MM.1S (cell line): ENCODE data around the gene WDR36.
A peak's percentile ranks its signal among the peaks of the same experiment; 100 is the strongest.

ENCODE experiments used
- DNase-seq: peaks from one replicate; pipeline ENCODE4 v3.0.0-alpha.2; 2015
- H2AFZ ChIP-seq: fragments of 300-600 bp; sonication (generic); 2 replicates; pipeline ENCODE4 v1.6.0; 2016; ENCODE audit warnings: antibody characterized with exemption, low read length
- H3F3A ChIP-seq: fragments of 300-600 bp; sonication (generic); 2 replicates; pipeline ENCODE4 v1.6.1; 2016; ENCODE audit warnings: mild to moderate bottlenecking, antibody characterized with exemption, low read length, moderate library complexity, mixed read lengths; ENCODE audit not compliant: insufficient read depth
- H3K27ac ChIP-seq: fragments of 300-600 bp; sonication (generic); 2 replicates; pipeline ENCODE4 v1.5.1; 2016; ENCODE audit warnings: mild to moderate bottlenecking, low read length
- H3K27me3 ChIP-seq: fragments of 300-600 bp; sonication (generic); replicated peaks from 2 replicates; pipeline ENCODE4 v1.6.0; 2016; ENCODE audit warnings: low read length; ENCODE audit not compliant: insufficient read depth
- H3K36me3 ChIP-seq: fragments of 300-600 bp; sonication (generic); replicated peaks from 2 replicates; pipeline ENCODE4 v1.6.1; 2016; ENCODE audit warnings: mild to moderate bottlenecking, low read length, mixed read lengths; ENCODE audit not compliant: insufficient read depth
- H3K4me1 ChIP-seq: fragments of 300-600 bp; sonication (generic); 2 replicates; pipeline ENCODE4 v1.6.1; 2016; ENCODE audit warnings: low read length, mixed read lengths
- H3K4me2 ChIP-seq: fragments of 300-600 bp; sonication (generic); 2 replicates; pipeline ENCODE4 v1.6.0; 2016; ENCODE audit warnings: low read depth, low read length
- H3K4me3 ChIP-seq: fragments of 300-600 bp; sonication (generic); 2 replicates; pipeline ENCODE4 v1.5.1; 2016; ENCODE audit warnings: low read length, mixed read lengths
- H3K79me2 ChIP-seq: fragments of 300-600 bp; sonication (generic); 2 replicates; pipeline ENCODE4 v1.6.1; 2016; ENCODE audit warnings: mixed run types, low read length, mixed read lengths
- H3K9ac ChIP-seq: fragments of 300-600 bp; sonication (generic); 2 replicates; pipeline ENCODE4 v1.6.1; 2016; ENCODE audit warnings: low read length, mixed read lengths
- H3K9me2 ChIP-seq: fragments of 300-600 bp; sonication (generic); replicated peaks from 2 replicates; pipeline ENCODE4 v1.6.1; 2016; ENCODE audit warnings: mild to moderate bottlenecking, low read length, mixed read lengths; ENCODE audit not compliant: insufficient read depth
- H3K9me3 ChIP-seq: fragments of 300-600 bp; sonication (generic); replicated peaks from 2 replicates; pipeline ENCODE4 v1.6.1; 2016; ENCODE audit warnings: mild to moderate bottlenecking, low read length, mixed read lengths; ENCODE audit not compliant: insufficient read depth
- H4K20me1 ChIP-seq: fragments of 300-600 bp; sonication (generic); 2 replicates; pipeline ENCODE4 v1.6.1; 2016; ENCODE audit warnings: mild to moderate bottlenecking, low read length, moderate library complexity, mixed read lengths; ENCODE audit not compliant: insufficient read depth
- EZH2 ChIP-seq: fragments of 300-600 bp; sonication (generic); optimal IDR thresholded peaks from 2 replicates; pipeline ENCODE3; 2017; ENCODE audit warnings: low read depth, mild to moderate bottlenecking, antibody characterized with exemption, low read length, mixed read lengths
- EZH2phosphoT487 ChIP-seq: fragments of 300-600 bp; sonication (generic); IDR thresholded peaks from 2 replicates; pipeline ENCODE4 v1.6.1; 2018; ENCODE audit warnings: antibody characterized with exemption, low read length
- TF ChIP-seq, protein P1 (sequence below): fragments of 300-600 bp; sonication (generic); IDR thresholded peaks from 2 replicates; pipeline ENCODE4 v1.5.1; 2016; ENCODE audit warnings: antibody characterized with exemption, low read length, mixed read lengths

WDR36 gene

DNA sequence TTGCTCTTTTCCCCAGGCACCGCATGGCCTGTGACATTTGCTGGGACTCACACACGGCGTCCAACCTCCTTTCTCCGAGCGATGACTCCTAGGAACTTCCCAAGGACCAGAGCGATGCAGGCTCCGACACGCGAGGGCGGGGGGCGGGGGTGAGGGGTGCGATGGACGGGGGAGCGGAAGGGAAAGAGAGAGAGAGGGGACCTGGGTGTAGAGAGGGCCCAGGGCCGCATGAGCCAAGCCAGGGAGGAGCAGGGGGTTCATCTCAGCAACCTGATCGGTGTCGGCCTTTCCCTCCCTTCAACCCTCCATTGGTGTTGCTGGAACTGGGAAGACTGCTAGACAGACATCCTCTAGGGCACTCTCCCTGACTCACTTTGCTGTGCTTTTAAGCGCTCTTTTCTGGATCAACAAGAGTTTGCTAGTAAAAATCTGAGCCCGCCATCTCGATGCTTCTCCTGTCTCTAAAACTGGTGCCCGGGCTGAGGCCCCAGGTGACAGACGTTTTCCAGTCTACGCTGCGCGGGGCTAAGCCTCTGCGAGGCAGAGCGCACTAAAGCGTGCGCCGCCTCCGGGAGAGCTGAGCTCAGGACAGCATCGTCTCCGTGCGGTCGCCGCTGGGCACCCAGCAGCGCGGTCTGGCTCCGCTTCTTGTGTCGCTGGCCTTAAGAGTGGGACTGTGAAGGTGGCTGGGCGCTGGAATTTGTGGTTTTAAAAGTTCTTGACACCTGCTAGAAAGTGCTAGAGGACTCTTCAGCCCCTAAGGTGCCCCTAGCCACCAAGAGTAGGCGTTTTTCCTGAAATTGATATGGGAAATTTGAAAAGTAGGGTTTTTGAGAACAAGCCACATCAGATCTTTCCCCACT lies 21.6 kb upstream of the WDR36 start:
- Histone ChIP-seq H3K36me3 (no peaks in the 10 kb centered on the region), H3K79me2 (no peaks in the 10 kb centered on the region), H3K27me3 (no peaks in the 10 kb centered on the region), H3K9ac (no peak overlapping the region), H4K20me1 (no peaks in the 10 kb centered on the region), H2AFZ (no peak overlapping the region), H3F3A (peaks cover 4% of the 10 kb centered on the region; the same call in 1 of the 2 replicates), H3K27ac (no peak overlapping the region), H3K4me3 (no peak overlapping the region), H3K4me2 (no peak overlapping the region), H3K9me3 (no peaks in the 10 kb centered on the region), H3K9me2 (no peaks in the 10 kb centered on the region), H3K4me1 (0 out of 2 replicates have a peak, but pooled peaks cover 6% of the 10 kb centered on the region)
- DNase-seq = no peak
- TF ChIP-seq, protein P1, sequence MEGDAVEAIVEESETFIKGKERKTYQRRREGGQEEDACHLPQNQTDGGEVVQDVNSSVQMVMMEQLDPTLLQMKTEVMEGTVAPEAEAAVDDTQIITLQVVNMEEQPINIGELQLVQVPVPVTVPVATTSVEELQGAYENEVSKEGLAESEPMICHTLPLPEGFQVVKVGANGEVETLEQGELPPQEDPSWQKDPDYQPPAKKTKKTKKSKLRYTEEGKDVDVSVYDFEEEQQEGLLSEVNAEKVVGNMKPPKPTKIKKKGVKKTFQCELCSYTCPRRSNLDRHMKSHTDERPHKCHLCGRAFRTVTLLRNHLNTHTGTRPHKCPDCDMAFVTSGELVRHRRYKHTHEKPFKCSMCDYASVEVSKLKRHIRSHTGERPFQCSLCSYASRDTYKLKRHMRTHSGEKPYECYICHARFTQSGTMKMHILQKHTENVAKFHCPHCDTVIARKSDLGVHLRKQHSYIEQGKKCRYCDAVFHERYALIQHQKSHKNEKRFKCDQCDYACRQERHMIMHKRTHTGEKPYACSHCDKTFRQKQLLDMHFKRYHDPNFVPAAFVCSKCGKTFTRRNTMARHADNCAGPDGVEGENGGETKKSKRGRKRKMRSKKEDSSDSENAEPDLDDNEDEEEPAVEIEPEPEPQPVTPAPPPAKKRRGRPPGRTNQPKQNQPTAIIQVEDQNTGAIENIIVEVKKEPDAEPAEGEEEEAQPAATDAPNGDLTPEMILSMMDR = no peak
- no peak for TF ChIP-seq EZH2phosphoT487
- no peak for TF ChIP-seq EZH2

DNA sequence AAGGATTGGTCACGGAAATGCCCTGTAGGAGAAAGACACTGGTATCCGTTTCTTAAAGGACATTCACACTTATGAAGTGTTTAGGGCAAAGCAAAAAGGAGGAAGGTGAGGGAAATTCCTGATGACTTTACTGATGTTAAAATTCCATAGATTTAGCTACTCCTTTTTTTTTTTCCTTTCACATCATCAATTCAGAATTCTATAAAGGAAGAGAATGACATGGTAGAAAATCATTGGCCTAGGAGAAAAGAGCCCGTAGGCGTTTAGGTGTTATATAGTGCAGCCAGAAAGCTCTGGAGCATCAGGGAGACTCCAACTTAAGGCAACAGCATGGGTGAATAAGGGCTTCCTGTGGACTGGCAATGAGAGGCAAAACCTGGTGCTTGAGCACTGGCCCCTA lies 20.7 kb upstream of the WDR36 start, which contains the start of gene TSLP:
TSLP (plus strand) TSS at position 301 of the 400 bp plus-strand sequence. CDS start 178 bp downstream, outside the sequence.
- TF ChIP-seq EZH2phosphoT487 (no peak), EZH2 (no peak)
- TF ChIP-seq, protein P1 = no peak
- H2AFZ ChIP-seq = peak within 1 kb of the TSS; percentile 99
- H3K36me3 ChIP-seq = no peaks in the 10 kb centered on the region
- H3K9ac ChIP-seq = no peak within 1 kb of the TSS
- H3K9me2 ChIP-seq = no peaks in the 10 kb centered on the region
- 0 out of 2 replicates have a peak, but pooled peaks cover 9% of the 10 kb centered on the region for H3K4me1 ChIP-seq
- peak within 1 kb of the TSS; percentile 89; the same call in 1 of the 2 replicates for H3K4me2 ChIP-seq
- no peaks in the 10 kb centered on the region for H3K9me3 ChIP-seq
- no peak within 1 kb of the TSS for H3K27ac ChIP-seq
- no peak for DNase-seq
- peaks cover 4% of the 10 kb centered on the region; the same call in 1 of the 2 replicates for H3F3A ChIP-seq
- H4K20me1 ChIP-seq = no peaks in the 10 kb centered on the region
- H3K4me3 ChIP-seq = peak within 1 kb of the TSS; percentile 90; the same call in 1 of the 2 replicates
- no peaks in the 10 kb centered on the region for H3K27me3 ChIP-seq
- H3K79me2 ChIP-seq = no peaks in the 10 kb centered on the region

GRCh38 chr5:111072949-111073682 lies 19.0 kb upstream of the WDR36 start:
- peak; percentile 72 for DNase-seq
- Histone ChIP-seq H3K4me3 (peak overlapping the region; percentile 90), H3K9ac (peak overlapping the region; percentile 46; the same call in 1 of the 2 replicates), H3F3A (peaks cover 4% of the 10 kb centered on the region; the same call in 1 of the 2 replicates), H3K27ac (no peak overlapping the region), H3K9me3 (no peaks in the 10 kb centered on the region), H3K4me1 (0 out of 2 replicates have a peak, but pooled peaks cover 9% of the 10 kb centered on the region), H4K20me1 (no peaks in the 10 kb centered on the region), H2AFZ (peak overlapping the region; percentile 99), H3K9me2 (no peaks in the 10 kb centered on the region), H3K4me2 (peak overlapping the region; percentile 89), H3K27me3 (no peaks in the 10 kb centered on the region), H3K79me2 (no peaks in the 10 kb centered on the region), H3K36me3 (no peaks in the 10 kb centered on the region)
- TF ChIP-seq EZH2phosphoT487 = no peak
- TF ChIP-seq, protein P1 = peak; percentile 20; the same call in 1 of the 2 replicates
